SHP77 (cell line): ENCODE data around the gene SGO2.

ENCODE experiments used
- DNase-seq, 2 experiments: peaks; one replicate each; lab custom pipeline; 2025; lab: John Stamatoyannopoulos, UW

SGO2 gene

GRCh38 chr2:200525882-200526651 is at the start of gene SGO2:
Gene SGO2, plus strand, starts transcription at chr2:200526207. Its CDS starts 6,769 bp downstream, at chr2:200532976.
- peak; percentile 95 to 97 for DNase-seq

DNA sequence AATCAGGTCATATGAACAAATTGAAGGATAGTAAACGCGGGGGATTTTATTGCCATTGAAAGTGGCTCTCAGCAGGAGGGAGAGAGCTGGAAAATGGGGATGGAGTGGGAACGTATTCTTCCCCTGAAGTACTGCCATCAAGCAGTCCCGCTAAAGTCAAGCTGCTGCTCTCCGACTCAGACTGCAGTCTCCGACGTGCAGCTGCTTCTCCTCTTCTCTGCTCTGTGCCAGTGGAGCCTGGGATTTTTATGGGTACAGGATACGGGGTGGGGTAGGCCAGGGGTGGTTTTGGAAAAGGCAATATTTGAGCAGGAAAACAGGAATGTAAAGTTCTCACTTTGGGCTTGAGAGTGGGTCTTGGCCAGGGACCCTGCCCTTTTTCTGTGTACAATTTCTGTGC is 49.2 kb upstream of the SGO2 start:
- DNase-seq, result no peak

- no peak for DNase-seq
Observed at GRCh38 chr2:200477667-200478131, 48.3 kb upstream of the SGO2 start.

- no peak for DNase-seq
Observed at GRCh38 chr2:200479692-200480265, 46.2 kb upstream of the SGO2 start.

DNA sequence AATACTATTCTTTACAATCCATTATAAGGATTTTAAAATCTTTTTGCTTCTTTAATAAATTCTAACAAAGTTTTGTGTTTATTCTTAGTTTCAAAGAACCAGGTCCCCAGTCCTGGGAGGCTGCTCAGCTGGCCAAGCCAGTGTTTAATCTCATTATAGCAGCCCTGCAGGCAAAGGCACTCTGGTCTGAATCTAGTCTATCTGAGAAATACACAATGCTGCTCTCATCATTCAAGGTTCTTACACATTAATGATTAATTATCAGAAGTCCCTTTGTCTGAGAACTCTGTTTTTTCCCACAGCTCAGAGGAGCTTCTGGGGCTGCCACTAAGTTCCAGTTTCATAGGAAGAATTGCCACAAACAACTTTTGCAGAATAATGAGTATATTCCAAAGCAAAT is 43.8 kb upstream of the SGO2 start:
- no peak for DNase-seq

DNA sequence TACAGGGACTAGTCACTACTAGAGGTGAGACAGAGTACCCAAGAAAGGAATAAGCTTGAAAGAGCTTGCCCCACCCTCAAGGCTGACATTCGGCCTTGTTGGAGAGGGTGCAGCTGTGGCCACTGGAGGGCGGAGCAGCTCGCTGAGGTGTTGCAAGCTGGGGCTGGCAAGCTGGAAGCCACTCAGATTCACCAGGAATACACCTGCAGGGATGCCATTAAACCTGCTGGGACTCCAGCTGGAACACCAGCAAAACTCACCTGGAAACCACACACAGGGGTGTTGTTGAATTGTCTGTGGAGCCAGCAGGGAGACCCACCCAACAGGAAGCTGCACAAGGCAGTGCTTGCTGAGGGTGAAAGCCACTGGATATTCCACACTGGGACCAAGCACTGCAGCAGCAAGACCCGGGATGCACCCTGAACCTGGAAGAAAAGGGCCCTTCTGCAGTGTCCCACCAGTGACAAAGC is 42.2 kb upstream of the SGO2 start:
- peak; percentile 31 to 62 for DNase-seq

GRCh38 chr2:200484934-200485333 is 41.1 kb upstream of the SGO2 start:
- no peak for DNase-seq

- DNase-seq, result no peak
Observed at GRCh38 chr2:200486529-200486928, 39.5 kb upstream of the SGO2 start.

GRCh38 chr2:200488169-200488568 is 37.8 kb upstream of the SGO2 start:
- no peak for DNase-seq

GRCh38 chr2:200490001-200490400 is 36.0 kb upstream of the SGO2 start:
- DNase-seq, result no peak

DNA sequence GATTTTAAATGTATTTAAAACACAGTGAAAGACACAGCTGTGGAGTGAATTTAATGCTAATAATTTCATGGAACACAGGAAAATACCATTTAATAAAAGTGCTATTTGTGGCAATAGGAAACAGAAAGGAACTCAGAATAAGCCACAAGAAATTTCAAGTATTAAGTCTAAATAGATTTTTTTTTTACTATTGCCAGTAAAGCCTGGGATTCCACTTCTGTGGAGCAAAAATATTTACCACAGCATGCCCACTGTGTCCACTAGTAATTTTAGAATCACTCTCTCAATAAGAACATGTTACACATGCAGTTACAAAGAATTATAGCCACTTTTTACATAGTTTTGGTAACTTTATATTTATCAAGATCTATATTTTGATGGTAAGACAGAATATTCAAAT is 33.4 kb upstream of the SGO2 start:
- no peak for DNase-seq

DNA sequence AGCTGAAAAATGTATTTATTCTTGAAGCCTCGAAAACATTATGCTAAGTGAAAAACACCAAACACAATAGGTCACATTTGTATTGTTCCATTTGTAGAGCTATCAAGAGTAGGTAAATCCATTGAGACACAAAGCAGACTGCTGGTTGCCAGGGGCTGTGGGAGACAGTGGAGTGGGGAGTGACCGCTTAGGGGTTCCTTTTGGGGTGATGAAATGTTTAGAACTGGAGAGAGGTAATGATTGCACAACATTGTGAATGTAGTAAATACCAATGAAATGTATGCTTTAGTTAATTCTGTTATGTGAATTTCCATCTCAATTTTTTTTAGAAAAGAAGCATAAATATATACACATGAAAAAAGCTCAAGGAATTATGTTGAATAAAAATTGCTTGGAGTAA is 32.0 kb upstream of the SGO2 start:
- DNase-seq, result no peak

GRCh38 chr2:200496696-200497095 is 29.3 kb upstream of the SGO2 start:
- no peak for DNase-seq

DNA sequence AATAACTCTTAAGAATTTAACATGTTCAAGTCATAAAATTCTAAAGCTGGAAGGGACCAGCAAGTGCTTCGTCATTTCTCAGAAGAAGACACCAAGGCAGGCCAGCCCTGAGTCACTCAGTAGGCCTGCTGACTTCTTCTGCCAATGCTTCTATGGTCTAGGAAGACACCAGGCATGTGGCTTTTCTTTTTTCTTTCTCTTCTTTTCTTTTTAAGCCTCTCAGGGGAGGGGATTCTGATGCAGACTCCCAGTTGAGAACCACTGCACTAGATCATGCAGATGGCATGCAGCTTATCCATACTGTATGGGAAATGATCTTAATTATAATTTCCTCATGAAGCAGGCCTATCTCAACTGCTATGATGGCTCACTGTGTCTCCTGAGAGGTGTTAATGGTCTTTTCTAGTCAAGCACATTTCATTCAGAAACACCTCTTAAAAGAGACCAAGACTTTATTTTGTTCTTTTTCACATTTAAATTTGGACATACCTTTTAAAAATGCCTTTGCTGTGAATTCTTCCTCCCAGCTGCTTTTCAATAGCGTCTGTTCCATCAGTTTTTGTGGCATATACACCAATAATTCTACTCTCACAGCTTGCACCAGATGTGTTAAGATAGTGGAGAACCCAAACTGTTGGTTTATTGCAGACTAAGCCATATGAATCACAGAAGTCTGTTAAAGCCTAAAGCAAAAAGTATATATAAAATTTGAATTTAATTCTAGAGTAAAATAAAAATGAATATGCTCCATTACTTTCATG is 27.4 kb upstream of the SGO2 start:
- DNase-seq, result no peak

DNA sequence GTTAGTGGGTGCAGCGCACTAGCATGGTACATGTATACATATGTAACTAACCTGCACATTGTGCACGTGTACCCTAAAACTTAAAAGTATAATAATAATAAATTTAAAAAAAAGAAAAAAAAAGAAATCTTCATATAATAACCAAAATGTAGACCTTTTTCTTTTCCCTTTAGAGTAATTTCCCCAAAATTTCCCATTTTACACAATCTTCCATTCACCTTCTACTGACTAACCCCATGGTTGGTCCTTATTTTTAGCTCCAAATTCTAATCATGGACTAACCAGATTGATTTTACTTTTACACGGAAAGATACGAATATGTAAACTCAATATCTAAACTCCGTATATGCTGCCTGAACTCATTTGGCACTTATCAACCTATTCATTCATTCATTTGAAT is 23.8 kb upstream of the SGO2 start:
- no peak for DNase-seq

- no peak for DNase-seq
Observed at GRCh38 chr2:200506679-200507078, 19.3 kb upstream of the SGO2 start.

DNA sequence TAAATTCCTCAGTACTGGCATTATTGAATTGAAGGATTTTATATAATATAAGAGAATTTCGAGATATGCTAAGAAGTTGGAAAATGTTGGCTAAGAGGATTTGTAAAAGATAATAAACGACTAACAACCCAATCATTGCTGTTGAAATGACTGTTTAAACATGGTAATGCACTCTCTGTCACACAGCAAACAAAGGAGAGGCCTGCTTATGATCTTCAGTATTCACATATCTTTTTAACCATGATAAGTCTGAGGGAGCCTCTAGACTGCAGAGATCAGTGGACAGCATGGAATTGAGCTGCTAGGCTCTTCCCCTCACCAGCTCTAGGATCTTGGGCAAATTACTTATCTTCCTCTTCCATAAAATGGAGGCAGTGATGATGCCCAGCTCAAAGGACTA is 18.8 kb upstream of the SGO2 start:
- no peak for DNase-seq

GRCh38 chr2:200509235-200509611 is 16.8 kb upstream of the SGO2 start:
- no peak for DNase-seq

DNA sequence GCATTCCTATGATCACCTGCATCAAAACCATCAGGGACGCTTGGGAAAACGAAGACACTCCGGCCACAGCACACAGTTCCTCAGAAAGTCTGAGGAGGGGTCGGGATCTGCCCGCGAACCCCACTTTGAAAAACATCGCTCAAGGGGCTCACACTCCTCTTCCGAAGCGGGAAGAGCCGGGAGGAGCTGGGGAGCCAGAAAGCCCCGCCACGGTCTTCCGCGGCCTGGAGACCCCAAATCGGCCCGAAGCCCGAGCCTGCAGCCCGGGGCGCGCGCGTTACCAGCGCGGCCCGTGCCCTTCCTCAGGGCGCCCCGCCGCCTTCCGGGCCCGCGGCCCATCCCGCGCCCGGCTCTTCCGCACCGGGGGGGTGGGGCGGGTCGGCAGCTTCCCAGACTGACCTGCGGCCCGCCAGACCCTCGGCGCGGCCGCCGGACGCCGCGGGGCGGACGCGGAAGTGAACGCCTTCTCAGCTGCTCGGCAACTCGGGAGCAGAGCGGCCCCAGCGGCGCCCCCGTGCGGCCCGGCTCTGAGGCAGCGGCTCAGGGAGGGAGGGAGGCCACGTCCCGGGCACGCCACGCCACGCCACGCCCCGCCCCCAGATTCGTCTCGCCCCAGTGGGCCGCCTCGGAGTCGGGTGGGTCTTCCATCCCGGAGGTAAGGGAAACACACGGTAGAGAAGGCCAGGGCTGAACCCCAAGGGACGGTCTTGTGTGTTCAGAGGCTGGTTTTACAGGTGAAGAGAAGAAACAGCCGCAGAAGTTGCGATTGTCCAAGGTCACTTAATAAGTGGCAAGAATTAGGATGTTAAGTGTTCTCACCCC is 16.2 kb upstream of the SGO2 start, which contains the start of gene KCTD18:
Gene KCTD18, minus strand, starts transcription at position 457 of the 822 bp plus-strand sequence. CDS start 3,052 bp downstream, outside the sequence.
- DNase-seq, result peak; percentile 73 to 76

GRCh38 chr2:200515155-200515554 is 10.9 kb upstream of the SGO2 start:
- DNase-seq, result no peak

DNA sequence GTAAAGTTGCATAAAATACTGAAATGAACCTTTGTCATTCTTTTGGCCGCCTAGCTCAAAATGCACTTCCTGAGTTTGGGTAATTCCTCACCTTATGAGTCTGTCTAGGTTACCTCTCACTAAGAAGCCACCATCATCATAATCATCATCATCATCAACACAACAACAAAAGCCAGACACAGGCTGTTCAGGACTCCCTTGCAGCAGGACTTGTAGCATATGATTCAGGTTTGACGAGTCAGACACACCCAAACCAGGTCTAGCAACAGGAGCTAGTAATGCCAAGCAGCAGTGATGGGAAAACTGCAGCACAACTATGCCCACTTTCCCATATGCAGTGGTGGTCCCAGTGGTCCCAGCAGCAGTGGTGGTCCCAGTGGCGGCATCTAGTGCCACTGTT is 2.8 kb upstream of the SGO2 start:
- no peak for DNase-seq

DNA sequence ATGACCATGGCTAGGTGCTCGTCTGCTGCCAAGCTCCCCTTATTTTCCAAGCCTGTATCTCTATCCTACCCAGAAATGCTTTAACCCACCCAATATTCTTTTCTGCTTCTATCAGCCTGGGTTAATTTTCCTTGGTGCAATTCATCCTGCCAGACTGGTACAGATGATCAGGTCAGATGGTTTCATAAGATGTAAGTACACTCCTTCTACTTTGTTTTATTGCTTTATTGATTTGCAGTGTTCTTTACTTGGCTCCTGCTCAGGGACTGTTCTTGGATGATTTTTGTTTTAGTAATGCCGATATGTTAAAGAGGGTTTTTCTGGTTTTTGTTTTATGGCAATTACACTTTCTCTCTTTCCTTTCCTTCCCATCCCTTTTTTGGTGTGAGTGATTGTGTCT is 2.4 kb upstream of the SGO2 start:
- DNase-seq, result no peak
